Neutrophil (primary cell): ENCODE measurements around the gene ADCY3.

Experiments used
- H3K27ac ChIP-seq: fragments of 200-600 bp; sonication (generic); 2 replicates; pipeline ENCODE4 v1.5.1; 2016; ENCODE audit warnings: mild to moderate bottlenecking, moderate library complexity
- H3K27me3 ChIP-seq: fragments of 200-600 bp; sonication (generic); 2 replicates; pipeline ENCODE4 v1.6.0; 2016; ENCODE audit warnings: mild to moderate bottlenecking
- H3K36me3 ChIP-seq: fragments of 200-600 bp; sonication (generic); 2 replicates; pipeline ENCODE4 v1.5.1; 2017
- H3K4me1 ChIP-seq, 2 experiments: fragments of 200-600 bp in 1 of 2; sonication (generic) in 1 of 2; 1 replicate in 1 of 2; 2 replicates in 1 of 2; pipeline versions ENCODE4 v1.5.1 to v1.6.1; 2013 to 2016; ENCODE audit warnings: low read depth in 1 of 2, low read length in 1 of 2, mild to moderate bottlenecking in 1 of 2, moderate library complexity in 1 of 2; ENCODE audit not compliant: control insufficient read depth in 1 of 2, insufficient read depth in 1 of 2
- H3K4me3 ChIP-seq, 2 experiments: fragments of 200-600 bp in 1 of 2; sonication (generic) in 1 of 2; 1 replicate in 1 of 2; 2 replicates in 1 of 2; pipeline ENCODE4 v1.5.1; 2013 to 2016; ENCODE audit warnings: low read depth in 1 of 2, low read length in 1 of 2, mild to moderate bottlenecking in 1 of 2, moderate library complexity in 1 of 2
- H3K9me3 ChIP-seq: fragments of 200-600 bp; sonication (generic); 2 replicates; pipeline ENCODE4 v1.5.1; 2016
- CTCF ChIP-seq: fragments of 200-600 bp; sonication (generic); IDR thresholded peaks from 2 replicates; pipeline ENCODE4 v1.5.1; 2016; ENCODE audit warnings: antibody characterized with exemption

The ADCY3 gene

GRCh38 chr2:24920098-24920808 is at the start of gene ADCY3:
Gene ADCY3 (minus strand): TSS chr2:24920237. CDS start chr2:24918987, 1,250 bp downstream.
- TF ChIP-seq CTCF = no peak
- Histone ChIP-seq H3K36me3 (no peaks in the 10 kb centered on the region), H3K27me3 (peaks cover 69% of the 10 kb centered on the region), H3K9me3 (no peaks in the 10 kb centered on the region), H3K4me1 (peaks cover 11 to 15% of the 10 kb centered on the region in 2 experiments), H3K4me3 (peak within 1 kb of the TSS; percentile 34 to 54), H3K27ac (no peak within 1 kb of the TSS)

GRCh38 chr2:24969784-24970183 is 49.7 kb upstream of the ADCY3 start:
- peaks cover 14 to 16% of the 10 kb centered on the region in 2 experiments for H3K4me1 ChIP-seq
- no peak overlapping the region for H3K4me3 ChIP-seq
- H3K27ac ChIP-seq = no peak overlapping the region
- no peaks in the 10 kb centered on the region for H3K9me3 ChIP-seq
- TF ChIP-seq CTCF = no peak
- H3K36me3 ChIP-seq = peaks cover 4% of the 10 kb centered on the region
- H3K27me3 ChIP-seq = no peaks in the 10 kb centered on the region

- Histone ChIP-seq H3K36me3 (peaks cover 31% of the 10 kb centered on the region), H3K27ac (no peak overlapping the region), H3K9me3 (no peaks in the 10 kb centered on the region), H3K4me3 (no peak overlapping the region), H3K27me3 (no peaks in the 10 kb centered on the region), H3K4me1 (no peaks in the 10 kb centered on the region)
- no peak for TF ChIP-seq CTCF
These were observed 41.9 kb upstream of the ADCY3 start for GRCh38 chr2:24961903-24962302.

GRCh38 chr2:24959761-24960160 is 39.7 kb upstream of the ADCY3 start:
- Histone ChIP-seq H3K27me3 (no peaks in the 10 kb centered on the region), H3K36me3 (peaks cover 33% of the 10 kb centered on the region)
- TF ChIP-seq CTCF = no peak

GRCh38 chr2:24958411-24958935 is 38.4 kb upstream of the ADCY3 start:
- Histone ChIP-seq H3K4me1 (no peaks in the 10 kb centered on the region), H3K27me3 (no peaks in the 10 kb centered on the region), H3K9me3 (no peaks in the 10 kb centered on the region), H3K4me3 (no peak overlapping the region), H3K27ac (no peak overlapping the region), H3K36me3 (peaks cover 35% of the 10 kb centered on the region)
- TF ChIP-seq CTCF = no peak

More at GRCh38 chr2:24959761-24960160, 39.7 kb upstream of the ADCY3 start:
- Histone ChIP-seq H3K4me3 (no peak overlapping the region), H3K9me3 (no peaks in the 10 kb centered on the region), H3K4me1 (no peaks in the 10 kb centered on the region), H3K27ac (no peak overlapping the region)
